GM19463 (cell line): ENCODE results near the gene KCNJ4.

Source experiments
- ATAC-seq: cut with Tn5 transposase; IDR thresholded peaks from one replicate; pipeline ENCODE4 v1.9.1; 2021; ENCODE audit warnings: mild to moderate bottlenecking, moderate library complexity; ENCODE audit not compliant: unreplicated experiment

The KCNJ4 gene

DNA sequence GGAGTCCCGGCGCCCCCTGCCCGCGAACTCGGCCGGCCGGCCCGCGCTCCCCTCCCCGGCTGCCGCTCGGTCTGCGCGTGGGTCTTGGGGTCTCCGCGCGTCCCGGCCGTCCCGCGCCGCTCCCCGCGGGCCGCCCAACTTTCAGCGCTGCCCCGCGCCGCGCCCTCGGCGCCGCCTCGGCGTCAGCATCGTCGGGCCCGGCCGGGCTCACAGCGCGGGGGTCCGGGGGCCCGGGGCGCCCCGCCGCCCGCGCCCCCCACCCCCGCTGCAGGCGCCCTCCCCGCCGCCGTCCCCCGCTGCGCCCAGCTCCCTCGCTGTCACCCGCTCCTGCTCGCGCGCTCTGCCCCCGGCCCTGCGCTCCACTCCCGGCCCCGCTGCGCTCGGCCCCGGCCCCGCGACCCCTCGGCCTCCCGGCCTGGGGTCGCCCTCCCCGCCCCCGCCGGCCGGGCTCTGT, at the start of gene KCNJ4:
Gene KCNJ4, minus strand, starts transcription at position 124 of the 454 bp plus-strand sequence. CDS start 27,067 bp downstream, outside the sequence.
- no peak for ATAC-seq

DNA sequence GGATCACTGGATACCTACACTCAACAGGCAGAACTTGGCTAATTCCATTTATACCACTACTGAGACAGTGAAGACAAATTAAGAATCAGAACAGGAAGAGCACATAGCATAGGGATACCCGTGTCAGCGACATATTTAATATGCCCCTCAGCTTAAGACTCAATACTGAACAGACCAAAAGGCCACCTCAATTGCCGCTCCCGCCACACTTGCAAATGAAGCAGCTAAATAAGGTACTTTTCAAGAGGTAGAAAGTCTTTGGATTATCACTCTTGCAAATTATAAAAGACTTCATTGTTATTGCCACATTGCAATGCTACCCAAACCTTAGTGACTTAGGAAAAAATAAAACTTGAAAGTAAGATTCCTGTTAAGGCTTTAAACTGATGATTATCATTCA, 48.0 kb upstream of the KCNJ4 start:
- no peak for ATAC-seq

DNA sequence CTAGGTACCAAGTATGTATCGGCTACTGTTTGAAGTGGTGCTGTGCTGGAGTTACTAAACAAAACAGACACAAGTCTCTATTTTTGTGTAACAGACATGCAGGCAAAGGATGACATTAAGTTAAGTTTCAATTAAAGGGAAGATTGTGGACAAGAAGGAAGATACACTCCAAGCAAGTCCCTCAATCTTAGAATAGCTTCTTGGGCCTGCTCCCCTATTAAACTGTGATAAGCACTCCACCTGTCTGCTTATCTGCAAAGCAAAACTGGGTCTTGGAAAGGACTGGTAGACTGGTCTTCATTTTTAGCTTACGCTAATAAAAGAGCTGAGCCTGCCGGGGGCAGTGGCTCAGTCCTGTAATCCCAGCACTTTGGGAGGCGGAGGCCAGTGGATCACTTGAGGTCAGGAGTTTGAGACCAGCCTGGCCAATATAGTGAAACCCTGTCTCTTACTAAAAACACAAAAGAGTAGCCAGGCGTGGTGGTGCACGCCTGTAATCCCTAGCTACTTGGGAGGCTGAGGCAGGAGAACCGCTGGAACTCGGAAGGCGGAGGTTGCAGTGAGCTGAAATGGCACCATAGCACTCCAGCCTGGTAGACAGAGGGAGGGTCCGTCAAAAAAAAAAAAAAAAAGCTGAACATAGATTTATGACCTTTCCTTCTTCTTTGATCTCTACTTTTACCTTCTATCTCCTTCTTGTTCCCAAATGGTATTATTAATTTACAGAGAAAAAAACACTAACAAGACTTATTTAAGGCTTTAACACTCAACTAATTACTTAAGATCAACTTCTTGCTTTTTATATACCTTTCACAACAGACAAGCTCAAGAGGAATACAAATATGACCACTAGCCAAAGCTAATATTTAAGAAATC, 47.0 kb upstream of the KCNJ4 start:
- ATAC-seq: no peak

DNA sequence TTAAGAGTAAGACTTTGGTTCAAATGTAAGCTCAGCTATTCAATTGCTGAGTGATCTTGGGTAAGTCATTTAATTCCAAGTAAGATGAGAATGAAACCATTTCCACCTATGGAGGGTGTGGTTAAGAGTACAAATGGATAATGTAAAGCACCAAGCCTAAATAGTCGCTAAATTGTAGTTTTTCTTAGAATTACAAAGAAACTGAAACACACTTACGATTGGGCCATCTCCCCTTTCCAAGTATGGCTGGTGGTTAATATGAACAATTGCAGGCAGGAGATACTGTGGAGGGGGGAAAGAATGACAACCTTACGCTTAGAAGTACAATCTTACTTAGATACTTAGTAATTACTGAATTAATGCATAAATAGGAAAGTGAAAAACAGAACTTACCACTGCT, 42.9 kb upstream of the KCNJ4 start:
- ATAC-seq: no peak

DNA sequence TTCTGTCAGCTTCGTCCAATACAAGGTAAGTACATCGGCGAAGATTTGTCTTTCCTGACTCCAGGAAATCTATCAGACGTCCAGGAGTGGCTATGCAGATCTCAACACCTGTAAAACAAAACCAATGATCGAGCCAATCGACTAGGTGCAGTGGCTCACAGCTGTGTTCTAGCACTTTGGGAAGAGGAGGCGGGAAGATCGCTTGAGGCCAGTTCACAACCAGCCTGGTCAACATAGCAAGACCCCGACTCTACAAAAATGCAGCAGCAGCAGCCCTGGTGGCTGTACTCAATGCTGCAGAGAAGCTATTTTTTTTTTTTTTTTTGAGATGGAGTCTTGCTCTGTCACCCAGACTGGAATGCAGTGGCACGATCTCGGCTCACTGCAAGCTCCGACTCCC, 39.9 kb upstream of the KCNJ4 start:
- no peak for ATAC-seq

DNA sequence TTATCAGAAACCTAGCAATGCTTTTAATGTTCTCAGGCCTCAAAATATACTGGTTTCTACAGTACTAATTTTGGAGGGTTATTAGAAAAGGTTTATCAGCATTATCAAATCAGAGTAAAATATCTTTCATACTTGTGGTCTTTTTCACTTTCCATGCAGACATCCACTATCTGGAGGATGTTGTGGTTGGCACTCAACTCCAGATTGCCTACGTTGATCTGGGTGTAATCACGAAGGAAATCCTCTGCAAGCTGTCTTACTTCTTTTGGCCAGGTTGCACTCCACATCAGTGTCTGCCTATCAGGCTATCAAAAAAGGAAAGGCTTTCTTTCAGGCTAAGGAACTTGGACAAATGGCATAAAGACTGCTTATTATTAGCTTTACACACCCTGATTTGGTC, 39.5 kb upstream of the KCNJ4 start:
- ATAC-seq: no peak

DNA sequence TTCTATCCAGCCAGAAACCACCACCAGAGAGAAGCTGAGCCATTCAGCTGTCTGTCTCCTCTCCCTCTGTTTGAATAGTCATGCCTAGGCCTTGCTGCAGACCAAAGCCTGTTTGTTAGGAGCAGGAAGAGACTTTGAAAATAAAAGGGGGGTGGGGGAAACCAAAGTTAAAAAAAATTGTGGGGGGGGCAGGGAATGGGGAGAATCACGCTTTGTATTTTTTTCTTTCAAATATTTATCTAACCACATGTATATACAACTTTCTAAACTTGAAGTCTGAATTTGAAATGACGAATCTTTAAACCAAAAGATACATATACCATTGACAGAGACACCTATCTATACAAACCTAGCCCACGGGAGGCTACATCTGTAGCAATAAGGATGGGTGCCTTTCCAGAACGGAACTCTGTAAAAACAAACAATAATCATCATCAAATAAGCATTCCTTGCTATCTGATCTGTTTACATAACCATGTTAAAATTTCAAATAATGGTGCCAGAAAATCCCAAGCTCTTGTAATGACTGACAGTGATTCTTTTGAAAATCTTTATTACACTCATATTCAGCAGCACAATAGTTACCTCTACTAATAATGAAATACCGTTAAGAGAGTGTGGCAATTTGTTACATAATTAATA, 36.8 kb upstream of the KCNJ4 start:
- no peak for ATAC-seq

DNA sequence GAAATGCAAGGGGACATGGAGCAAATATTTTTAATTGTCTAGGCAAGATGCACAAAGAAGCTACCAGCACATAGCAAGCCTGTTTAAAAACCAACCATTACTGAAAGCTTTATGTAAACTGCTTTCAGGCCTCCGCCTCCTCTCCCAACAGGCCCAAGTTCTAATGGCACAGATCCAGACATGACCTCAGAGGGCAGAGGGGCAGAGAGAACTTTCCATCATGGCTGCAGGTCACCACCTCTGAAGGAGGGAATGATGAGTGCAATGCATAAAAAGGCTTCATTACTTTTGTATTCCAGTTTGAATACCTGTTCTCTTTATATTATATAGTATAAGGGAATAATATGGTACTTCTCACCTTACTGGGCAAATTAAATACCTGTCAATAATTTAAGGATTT, 35.9 kb upstream of the KCNJ4 start:
- ATAC-seq: no peak

DNA sequence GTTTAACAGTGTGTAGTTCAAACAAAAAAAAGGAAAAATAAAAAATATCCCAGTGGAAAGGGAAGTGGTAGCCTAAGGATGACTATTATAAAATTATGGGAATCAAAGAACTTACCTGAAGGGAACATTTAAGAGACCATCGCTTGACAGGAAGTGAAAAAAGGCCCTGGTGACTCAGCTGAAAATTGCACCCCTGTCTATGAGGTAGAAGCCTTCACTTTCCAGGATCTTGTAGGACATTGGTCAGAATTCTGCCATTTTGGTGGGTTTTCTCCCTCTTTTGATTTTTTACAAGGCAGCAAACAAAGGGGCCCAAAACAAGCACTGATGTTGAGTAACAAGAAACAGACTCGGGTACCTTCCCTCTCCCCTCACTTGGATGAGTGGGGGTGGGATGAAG, 35.5 kb upstream of the KCNJ4 start:
- ATAC-seq: no peak

DNA sequence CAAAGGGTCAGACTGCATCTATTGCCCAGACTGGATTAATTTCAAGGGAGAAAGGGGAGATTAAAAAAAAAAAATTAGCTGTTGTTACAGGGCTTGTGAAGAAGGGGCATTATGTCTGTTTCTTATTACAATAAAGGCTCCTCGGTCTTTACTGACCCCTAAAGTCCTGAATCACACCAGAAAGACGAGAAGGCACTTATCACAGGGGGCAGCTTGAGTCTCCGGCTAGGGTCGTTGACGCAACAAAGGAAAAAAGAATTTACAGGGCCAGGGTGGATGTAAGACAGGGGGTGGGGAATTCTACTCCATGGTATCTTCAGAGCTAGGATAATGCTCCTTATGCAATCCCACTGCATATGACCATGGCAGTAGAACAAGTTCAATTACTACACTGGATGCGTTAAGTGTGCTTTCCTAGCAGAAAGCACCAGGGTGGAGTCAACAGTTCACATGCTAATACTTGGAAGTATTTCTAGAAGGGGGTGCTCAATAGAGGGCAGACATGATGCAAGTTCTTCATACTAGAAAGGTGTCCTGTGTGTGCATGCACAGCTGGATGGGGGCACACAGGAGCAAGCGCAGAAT, 34.7 kb upstream of the KCNJ4 start:
- no peak for ATAC-seq

DNA sequence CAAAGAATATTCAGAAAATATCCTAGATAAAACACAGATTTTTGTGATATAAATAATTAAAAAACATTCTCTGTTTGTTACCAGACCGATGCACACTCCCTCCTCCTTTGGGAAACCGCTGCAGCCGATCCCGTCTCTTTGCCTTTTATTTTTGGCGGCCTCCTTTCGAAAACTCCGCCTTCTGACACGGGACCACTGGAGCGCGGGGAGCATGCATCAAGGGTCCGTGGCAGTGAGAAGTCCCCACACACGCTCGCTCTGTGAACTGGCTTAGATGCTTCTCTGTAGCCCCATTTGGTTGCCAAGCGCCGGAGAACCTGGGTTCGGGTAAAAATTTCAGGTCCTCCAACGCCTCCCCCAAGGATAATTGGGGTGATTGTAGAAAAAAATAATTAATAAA, 34.1 kb upstream of the KCNJ4 start:
- ATAC-seq: no peak

DNA sequence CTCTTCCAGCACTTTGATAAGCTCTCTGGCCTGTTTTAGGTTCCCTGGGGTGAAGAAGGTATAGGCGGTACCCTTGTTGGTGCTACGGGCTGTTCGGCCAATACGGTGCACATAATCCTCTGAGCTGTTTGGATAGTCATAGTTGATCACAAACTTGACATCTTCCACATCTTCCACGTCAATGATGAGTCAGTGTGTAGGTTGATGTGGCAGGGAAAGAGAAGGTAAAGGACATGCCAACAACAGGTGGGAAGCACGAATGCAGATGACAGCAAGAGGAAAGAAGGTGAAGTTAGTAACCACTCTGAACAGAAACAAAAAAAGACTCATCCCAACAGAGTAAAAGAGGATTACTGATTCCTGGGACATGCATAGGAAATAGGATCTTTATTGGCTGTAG, 32.9 kb upstream of the KCNJ4 start:
- no peak for ATAC-seq

DNA sequence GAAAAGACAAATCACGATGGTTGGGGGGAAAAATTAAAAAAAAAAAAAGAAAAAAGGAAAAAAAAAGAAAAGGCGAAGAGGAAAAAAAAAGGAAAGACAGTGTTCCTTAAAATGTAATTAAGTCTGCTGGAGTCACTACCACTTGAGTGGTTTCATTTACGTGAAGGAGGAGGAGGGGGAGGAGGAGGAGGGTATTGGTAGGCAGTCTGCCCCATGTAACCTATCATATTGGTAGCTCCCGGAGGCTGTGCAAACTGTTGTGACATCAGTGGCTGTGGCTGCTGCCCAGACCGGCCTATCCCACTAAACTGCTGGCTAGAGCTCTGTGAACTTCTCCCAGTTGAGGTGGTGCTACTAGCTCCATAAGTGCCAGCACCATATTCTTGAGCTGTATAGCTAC, 30.8 kb upstream of the KCNJ4 start:
- ATAC-seq: no peak

DNA sequence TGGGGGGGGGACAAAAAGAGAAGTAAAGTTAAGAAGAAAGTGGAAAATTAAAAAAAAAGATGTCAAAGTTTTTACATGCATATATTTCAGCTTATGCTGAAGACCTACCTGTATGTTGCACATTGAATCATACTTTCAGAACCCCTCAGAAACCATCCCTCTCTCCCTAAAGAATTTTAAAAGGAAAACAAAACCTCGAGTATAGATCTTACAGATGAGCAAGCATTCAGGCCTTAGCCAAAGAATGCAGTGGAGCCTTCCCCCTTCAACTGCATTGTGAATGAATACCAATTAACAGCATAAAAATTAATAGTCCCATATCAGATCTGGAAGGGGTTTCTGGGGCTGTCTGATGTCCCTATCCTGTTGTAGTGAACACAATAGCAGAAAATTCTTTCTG, 29.2 kb upstream of the KCNJ4 start:
- ATAC-seq: no peak

DNA sequence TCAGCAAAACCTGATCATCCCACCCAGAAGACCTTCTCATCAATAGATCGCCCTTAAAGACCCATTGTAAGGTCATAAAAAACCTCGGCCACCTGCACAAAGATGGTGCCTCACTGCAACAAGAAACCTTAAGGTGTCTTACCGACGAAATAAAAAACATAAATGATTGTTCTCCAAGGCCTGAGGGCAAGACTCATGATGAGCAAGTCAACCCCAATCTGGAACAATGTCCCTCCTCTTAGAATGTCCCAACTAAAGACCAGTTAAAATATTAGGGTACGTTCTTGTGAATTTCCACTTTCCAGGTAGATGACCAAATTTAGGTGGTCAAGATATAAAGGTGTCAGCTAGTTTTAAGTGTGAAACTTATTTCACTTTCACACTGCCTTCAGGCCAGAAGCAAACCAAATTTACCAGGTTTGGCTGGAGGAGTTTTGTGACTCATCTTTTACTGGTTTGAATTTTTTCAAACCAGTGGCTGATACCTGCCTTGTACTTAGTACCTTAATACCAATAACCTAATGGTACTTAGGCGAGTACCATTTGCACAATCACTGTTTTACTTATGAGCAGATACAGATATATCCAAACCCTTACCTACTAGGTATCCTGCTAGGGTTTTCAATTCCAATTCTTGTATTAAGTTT, 27.8 kb upstream of the KCNJ4 start:
- ATAC-seq: no peak

DNA sequence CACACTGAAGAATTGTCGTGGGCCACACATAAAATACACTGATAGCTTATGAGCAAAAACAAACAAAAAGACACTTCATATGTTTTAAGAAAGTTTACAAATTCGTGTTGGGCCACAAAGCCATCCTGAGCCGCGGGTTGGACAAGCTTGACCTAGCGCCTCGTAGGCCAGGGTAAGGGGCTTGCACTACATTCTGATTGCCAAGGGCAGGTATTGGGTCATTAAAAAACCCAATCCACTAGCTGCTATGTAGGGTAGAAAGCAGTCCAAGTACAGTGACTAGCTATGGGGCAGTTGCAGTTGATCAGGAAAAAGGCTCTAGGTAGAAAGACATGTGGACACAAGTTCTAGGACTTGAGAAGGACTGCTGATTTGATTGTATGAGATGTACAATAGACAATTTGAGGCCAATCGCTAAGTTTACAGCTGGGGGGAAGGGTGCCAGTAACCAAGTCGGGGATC, 26.9 kb upstream of the KCNJ4 start:
- no peak for ATAC-seq

DNA sequence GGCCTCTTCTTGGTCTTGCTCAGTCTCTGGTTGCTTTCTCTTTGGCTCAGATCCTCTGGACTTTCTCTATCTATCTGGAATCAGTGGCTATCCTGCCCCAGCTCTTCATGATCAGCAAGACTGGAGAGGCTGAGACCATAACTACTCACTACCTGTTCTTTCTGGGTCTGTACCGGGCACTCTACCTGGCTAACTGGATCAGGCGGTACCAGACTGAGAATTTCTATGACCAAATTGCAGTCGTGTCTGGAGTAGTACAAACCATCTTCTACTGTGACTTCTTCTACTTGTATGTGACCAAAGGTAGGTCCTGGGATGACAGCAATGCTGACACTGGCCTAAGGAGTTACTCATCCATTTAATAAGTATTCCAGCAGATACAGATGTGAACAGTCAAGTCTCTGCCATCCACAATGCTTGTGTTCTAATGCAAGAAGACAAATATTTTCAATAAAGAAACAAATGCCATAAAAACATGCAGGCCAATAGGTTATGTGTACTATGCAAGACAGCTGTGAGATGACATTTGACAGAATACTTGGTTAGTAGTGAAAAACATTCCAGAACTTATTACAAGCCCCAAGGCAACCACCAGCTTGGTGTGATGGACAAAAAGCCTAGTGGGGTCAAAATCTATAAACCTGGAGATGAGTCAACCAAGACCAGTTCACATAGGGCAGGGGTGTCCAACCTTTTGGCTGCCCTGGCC, 26.3 kb upstream of the KCNJ4 start:
- no peak for ATAC-seq

DNA sequence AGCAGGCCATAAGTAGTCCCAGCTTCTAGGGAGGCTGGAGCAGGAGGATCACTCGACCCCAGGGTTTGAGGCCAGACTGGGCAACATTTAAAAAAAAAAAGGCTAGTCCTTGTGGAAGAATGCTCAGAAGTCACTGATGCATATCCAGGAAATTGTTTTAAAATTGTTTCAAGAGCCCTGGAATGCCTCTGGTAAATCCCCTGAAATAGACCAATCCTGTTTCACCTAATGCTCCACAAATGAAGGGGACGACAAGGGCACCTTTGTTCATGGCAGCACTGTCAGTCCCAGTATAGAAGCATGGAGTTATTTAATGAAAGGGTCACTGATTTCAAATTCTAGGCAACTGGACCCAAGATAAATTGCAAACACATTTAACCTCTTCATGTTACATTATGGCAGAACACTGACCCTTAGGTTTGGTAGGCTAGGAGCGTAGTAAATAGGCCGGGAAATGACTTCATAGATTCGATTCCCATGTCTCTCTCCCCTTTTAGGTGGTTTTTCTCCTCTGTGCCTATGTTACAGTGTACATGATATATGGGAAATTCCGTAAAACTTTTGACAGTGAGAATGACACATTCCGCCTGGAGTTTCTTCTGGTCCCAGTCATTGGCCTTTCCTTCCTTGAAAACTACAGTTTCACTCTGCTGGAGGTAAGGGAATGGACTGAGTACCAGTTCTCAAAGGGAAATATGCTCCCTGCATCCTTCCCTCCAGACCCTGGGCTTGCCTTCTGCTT, 24.3 kb upstream of the KCNJ4 start:
- ATAC-seq: no peak

DNA sequence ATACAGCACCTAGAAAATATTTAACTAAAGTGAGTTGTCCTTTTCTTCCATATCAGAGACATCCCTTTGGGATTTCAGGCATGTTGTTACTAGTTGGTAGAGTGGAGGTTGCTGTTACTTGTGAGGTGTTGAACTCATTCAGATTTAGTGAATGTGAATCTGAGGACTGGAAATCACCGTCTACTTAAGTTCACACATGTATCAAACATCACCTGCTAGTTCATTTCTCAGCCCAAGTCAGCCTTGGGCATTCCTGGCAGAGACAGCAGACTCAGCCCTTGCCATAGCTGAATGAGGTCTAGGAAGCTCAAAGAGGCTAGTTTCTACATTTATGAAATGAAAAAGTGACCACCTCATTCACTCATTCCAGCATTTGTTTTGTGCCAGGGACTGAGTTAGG, 22.6 kb upstream of the KCNJ4 start:
- ATAC-seq: no peak

DNA sequence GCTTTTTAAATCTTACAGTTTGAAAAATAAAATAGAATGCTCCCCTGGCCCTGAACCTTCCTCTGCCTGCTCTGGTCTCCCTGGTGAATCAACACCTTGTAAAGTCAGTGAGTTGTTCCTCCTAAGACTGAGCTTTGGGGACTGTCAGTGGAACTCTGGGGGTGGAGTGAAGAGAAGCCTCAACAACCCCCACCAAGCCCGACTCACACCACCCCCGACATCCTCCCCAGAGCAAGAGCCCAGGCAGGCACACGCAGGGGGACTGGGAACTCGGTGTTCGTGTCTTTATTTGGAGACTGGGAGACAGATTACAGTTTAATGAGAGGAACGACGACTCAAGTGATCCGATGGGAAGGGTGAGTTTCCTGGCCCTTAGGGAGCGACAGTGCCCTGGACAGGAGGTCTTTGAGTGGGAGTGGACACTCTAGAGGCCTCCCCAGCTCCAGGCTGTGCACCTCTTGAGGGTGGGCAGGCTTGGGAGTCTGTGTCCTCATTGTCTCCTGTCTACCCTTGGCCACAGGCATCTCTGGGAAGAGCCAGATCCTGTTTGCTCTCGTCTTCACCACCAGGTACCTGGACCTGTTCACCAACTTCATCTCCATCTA, 19.1 kb upstream of the KCNJ4 start:
- no peak for ATAC-seq
